HUES6 (cell line): ENCODE measurements around the gene CBX3.
"Not testable (repeated sequence)": the region's sequence is repeated elsewhere in the genome, so short reads cannot be mapped to it uniquely, and the experiment has no call there.

ENCODE experiments used
- H3K27ac ChIP-seq: 2 replicates; pipeline ENCODE4 v1.7.0; 2013; ENCODE audit warnings: low read depth, mild to moderate bottlenecking, low read length, inconsistent platforms
- H3K27me3 ChIP-seq: 2 replicates; pipeline ENCODE4 v1.6.1; 2013; ENCODE audit warnings: low read length; ENCODE audit not compliant: control insufficient read depth, insufficient read depth
- H3K36me3 ChIP-seq: 2 replicates; pipeline ENCODE4 v1.6.1; 2013; ENCODE audit warnings: low read length; ENCODE audit not compliant: control insufficient read depth, insufficient read depth
- H3K4me1 ChIP-seq: 2 replicates; pipeline ENCODE4 v1.6.1; 2013; ENCODE audit warnings: low read length; ENCODE audit not compliant: control insufficient read depth, insufficient read depth
- H3K4me3 ChIP-seq: 2 replicates; pipeline ENCODE4 v1.5.1; 2013; ENCODE audit warnings: low read depth, low read length
- H3K9ac ChIP-seq: one replicate; pipeline ENCODE4 v1.6.1; 2013; ENCODE audit warnings: mild to moderate bottlenecking, low read length
- H3K9me3 ChIP-seq: 2 replicates; pipeline ENCODE4 v1.6.1; 2013; ENCODE audit warnings: low read depth, low read length; ENCODE audit not compliant: control insufficient read depth, insufficient read depth

The CBX3 gene

DNA sequence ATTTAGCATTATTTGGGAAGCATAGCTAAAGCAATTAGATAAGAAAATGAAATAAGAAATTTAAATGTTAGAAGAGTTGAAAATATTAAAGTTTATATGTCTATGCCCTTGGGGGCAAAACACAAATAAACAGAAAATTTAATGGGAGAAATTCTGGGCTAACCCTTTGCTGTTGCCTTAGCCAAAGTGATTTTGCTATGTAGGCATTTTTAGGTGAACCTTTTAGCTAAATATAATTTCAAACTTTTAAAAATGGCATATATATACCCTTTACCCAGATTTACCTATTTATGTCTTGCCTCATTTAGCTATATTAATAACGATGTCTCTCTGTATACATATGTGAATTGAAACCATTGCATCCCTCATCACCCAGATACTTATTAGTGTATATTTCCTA, 29.5 kb upstream of the CBX3 start:
- Histone ChIP-seq H3K36me3 (peaks cover 33% of the 10 kb centered on the region), H3K27ac (no peak overlapping the region), H3K4me3 (no peak overlapping the region)

DNA sequence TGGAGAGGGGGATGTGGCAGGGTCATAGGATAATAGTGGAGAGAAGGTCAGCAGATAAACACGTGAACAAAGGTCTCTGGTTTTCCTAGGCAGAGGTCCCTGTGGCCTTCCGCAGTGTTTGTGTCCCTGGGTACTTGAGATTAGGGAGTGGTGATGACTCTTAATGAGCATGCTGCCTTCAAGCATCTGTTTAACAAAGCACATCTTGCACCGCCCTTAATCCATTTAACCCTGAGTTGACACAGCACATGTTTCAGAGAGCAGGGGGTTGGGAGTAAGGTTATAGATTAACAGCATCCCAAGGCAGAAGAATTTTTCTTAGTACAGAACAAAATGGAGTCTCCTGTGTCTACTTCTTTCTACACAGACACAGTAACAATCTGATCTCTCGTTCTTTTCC, 25.6 kb upstream of the CBX3 start:
- H3K27ac ChIP-seq, H3K4me3 ChIP-seq: not testable (repeated sequence)
- peaks cover 48% of the 10 kb centered on the region for H3K36me3 ChIP-seq

More for the DNA sequence above, 29.5 kb upstream of the CBX3 start:
- Histone ChIP-seq H3K4me1 (peaks cover 4% of the 10 kb centered on the region; the same call in 1 of the 2 replicates), H3K9me3 (peaks cover 15% of the 10 kb centered on the region), H3K9ac (no peak overlapping the region), H3K27me3 (no peaks in the 10 kb centered on the region)

DNA sequence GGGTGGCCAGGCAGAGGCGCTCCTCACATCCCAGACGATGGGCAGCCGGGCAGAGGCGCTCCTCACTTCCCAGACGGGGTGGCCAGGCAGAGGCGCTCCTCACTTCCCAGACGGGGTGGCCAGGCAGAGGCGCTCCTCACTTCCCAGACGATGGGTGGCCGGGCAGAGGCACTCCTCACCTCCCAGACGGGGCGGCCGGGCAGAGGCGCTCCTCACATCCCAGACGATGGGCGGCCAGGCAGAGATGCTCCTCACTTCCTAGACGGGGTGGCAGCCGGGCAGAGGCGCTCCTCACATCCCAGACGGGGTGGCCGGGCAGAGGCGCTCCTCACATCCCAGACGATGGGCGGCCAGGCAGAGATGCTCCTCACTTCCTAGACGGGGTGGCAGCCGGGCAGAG, 24.8 kb upstream of the CBX3 start:
- not testable (repeated sequence) for H3K27me3 ChIP-seq, H3K4me3 ChIP-seq, H3K4me1 ChIP-seq, H3K9ac ChIP-seq, H3K27ac ChIP-seq
- peaks cover 42% of the 10 kb centered on the region for H3K36me3 ChIP-seq
- H3K9me3 ChIP-seq, result peaks cover 14% of the 10 kb centered on the region

More for the DNA sequence above, 25.6 kb upstream of the CBX3 start:
- H3K9ac ChIP-seq, H3K4me1 ChIP-seq, H3K27me3 ChIP-seq: not testable (repeated sequence)
- peaks cover 17% of the 10 kb centered on the region for H3K9me3 ChIP-seq

DNA sequence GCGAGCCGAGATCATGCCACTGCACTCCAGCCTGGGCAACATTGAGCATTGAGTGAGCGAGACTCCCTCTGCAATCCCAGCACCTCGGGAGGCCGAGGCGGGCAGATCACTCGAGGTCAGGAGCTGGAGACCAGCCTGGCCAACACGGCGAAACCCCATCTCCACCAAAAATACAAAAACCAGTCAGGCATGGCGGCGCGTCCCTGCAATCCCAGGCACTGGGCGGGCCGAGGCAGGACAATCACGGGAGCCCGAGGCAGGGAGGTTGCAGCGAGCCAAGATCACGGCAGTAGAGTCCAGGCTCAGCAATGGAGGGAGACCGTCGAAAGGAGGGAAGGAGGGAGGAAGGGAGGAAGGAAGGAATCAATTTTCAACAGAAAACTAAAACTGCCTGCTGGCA, 24.3 kb upstream of the CBX3 start:
- not testable (repeated sequence) for H3K27ac ChIP-seq, H3K9ac ChIP-seq, H3K27me3 ChIP-seq, H3K4me1 ChIP-seq, H3K4me3 ChIP-seq
- peaks cover 40% of the 10 kb centered on the region for H3K36me3 ChIP-seq
- H3K9me3 ChIP-seq, result peaks cover 12% of the 10 kb centered on the region

DNA sequence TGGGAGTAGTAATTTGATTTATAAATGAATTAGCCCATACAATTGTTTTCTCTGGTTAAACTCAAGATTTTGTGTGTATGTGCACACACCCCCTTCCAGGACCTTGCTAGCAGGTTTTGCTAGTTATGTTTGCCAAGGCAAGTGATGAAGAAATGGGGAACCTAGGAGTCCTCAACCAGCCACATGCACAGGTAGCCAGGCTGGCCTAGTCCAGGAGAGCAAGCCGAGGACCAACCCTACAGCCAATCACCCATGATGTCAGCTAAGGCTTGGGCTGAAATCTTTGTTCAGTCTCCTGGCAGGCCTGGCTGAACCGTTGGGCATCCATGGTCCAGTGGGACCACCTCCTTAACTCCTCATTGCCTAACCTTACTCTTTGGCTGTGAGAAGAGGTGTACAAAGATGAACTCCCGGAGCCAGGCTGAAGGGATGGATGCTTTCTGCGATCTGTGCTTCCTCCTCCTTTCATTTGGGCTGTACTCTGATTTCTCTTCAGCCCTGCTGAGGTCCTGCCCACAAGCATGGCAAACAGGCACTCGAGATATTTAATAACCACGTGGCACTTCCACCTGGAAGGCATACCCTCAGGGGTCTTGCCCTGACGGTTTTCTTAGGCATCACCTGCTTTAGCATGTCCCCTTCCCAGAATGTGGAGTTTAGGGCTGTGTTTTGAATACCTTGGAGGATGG, 23.1 kb upstream of the CBX3 start:
- Histone ChIP-seq H3K4me1 (no peaks in the 10 kb centered on the region; the same call in 1 of the 2 replicates), H3K4me3 (no peak overlapping the region), H3K9ac (no peak overlapping the region), H3K27ac (no peak overlapping the region), H3K27me3 (no peaks in the 10 kb centered on the region), H3K36me3 (peaks cover 40% of the 10 kb centered on the region), H3K9me3 (peaks cover 12% of the 10 kb centered on the region)

DNA sequence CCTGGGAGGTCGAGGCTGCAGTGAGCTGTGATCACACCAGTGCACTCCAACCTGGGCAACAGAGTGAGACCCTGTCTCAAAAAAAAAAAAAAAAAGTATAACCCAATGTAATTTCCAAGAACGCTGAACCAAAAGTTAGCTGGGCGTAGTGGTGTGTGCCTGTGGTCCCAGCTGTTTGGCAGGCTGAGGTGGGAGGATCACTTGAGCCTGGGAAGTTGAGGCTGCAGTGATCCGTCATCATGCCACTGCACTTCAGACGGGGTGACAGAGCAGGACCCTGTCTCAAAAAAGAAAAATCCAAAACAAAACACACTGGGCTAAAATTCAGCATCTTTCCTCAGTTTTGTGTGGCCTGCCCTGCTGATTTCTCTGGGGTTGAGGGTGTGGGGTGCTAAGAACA, 22.1 kb upstream of the CBX3 start:
- Histone ChIP-seq H3K27ac (no peak overlapping the region), H3K27me3 (no peaks in the 10 kb centered on the region), H3K4me3 (no peak overlapping the region), H3K9ac (no peak overlapping the region), H3K36me3 (peaks cover 31% of the 10 kb centered on the region), H3K4me1 (no peaks in the 10 kb centered on the region; the same call in 1 of the 2 replicates), H3K9me3 (peaks cover 6% of the 10 kb centered on the region)

DNA sequence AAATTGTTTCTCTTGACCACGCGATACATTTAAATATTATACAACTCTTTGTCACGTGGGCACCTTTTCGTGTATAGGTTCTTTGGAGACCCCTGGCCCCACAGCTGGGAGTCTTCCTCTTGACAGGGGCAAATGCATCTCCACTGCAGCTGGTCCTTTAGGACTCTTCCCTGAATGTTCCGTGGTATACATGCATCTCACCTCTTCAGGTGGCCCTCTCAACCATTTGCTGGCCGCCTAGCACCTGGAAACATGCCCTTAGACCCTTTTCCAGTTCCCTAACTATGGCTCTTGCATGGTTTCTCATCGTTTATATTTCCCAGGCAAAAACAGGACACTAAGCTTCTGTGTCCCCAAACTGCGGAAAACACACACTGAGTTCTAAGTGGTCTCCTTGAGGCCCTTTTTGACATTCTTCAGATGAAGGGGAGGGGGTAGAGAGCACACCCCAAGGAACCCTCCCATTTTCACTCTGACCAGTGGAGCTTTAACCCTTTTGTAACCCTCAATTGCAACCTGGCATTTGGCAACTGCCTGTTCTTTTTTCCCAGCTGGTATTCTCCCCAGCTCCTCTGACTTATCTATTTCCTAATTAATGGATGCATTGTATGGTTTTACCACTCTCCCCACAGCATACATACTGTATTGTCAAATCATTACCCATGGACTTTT, 21.6 kb upstream of the CBX3 start:
- Histone ChIP-seq H3K9me3 (peaks cover 5% of the 10 kb centered on the region; the same call in 1 of the 2 replicates), H3K4me1 (no peaks in the 10 kb centered on the region; the same call in 1 of the 2 replicates), H3K4me3 (no peak overlapping the region), H3K36me3 (peaks cover 32% of the 10 kb centered on the region), H3K27ac (no peak overlapping the region), H3K9ac (no peak overlapping the region), H3K27me3 (no peaks in the 10 kb centered on the region)

DNA sequence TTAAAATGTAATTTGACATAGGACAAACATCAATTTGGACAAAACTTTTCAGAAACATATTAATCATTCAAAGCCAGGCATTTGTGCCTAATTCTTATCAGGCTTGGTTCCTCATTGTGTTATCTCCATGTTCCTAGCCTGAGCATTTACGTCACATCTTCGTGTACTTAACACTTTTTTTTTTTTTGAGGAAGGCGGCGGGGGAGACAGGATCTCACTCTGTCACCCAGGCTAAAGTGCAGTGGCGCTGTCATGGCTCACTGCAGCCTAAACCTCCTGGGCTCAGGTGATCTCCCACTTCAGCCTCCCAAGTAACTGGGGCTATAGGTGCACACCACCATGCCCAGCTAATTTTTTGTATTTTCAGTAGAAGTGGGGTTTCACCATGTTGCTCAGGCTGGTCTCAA, 20.8 kb upstream of the CBX3 start:
- no peaks in the 10 kb centered on the region; the same call in 1 of the 2 replicates for H3K4me1 ChIP-seq
- peaks cover 36% of the 10 kb centered on the region for H3K36me3 ChIP-seq
- H3K4me3 ChIP-seq, result no peak overlapping the region
- no peak overlapping the region for H3K9ac ChIP-seq
- peaks cover 2% of the 10 kb centered on the region; the same call in 1 of the 2 replicates for H3K9me3 ChIP-seq
- no peaks in the 10 kb centered on the region for H3K27me3 ChIP-seq
- no peak overlapping the region for H3K27ac ChIP-seq

DNA sequence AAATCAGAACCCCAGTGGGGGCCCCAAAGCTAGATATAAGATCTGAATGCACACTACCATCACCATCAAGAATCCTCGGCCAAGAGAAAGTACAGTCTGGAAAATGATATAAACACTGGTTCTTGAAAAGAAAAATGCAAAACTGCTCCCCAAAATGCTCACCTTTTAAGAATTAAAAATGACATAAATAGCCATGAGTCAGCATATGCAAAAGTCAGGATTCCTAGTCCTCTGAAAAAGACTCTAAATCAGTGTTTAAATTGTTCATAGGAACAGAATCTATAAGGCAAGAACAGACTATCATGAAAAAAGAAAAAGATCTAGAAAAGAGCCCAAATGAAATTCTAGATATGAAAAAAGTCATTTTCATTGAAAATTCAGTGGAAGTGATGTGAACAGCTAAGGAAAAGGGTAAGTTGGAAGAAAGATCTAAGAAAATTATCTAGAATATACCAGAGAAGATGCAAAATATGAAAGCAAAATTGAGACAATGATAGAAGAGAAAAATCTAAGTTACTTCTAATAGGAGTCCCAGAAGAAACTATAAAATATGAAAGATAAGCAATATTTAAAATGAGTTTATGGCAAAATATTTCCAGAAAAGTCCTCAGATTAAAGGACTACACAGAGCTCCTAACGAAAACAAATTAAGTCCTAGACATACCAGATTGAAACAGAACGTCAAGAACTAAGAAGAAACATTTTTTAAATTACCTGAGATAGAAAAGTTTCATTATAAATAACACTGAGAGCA, 19.9 kb upstream of the CBX3 start:
- no peak overlapping the region for H3K27ac ChIP-seq
- peaks cover 2% of the 10 kb centered on the region; the same call in 1 of the 2 replicates for H3K9me3 ChIP-seq
- H3K4me1 ChIP-seq, result no peaks in the 10 kb centered on the region; the same call in 1 of the 2 replicates
- no peak overlapping the region for H3K4me3 ChIP-seq
- no peaks in the 10 kb centered on the region for H3K27me3 ChIP-seq
- peaks cover 36% of the 10 kb centered on the region for H3K36me3 ChIP-seq
- no peak overlapping the region for H3K9ac ChIP-seq

DNA sequence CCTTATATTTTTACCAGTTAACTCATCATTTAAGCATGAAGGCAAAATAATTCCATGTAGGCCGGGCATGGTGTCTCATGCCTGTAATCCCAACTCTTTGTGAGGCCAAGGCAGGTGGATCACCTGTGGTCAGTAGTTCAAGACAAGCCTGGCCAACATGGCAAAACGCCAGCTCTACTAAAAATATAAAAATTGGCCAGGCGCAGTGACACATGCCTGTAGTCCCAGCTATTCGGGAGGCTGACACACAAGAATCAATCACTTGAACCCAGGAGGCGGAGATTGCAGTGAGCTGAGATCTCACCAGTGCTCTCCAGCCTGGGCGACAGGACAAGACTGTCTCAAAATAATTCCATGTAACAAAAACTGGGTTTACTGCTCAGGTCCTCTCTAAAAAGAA, 19.3 kb upstream of the CBX3 start:
- peaks cover 36% of the 10 kb centered on the region for H3K36me3 ChIP-seq
- no peaks in the 10 kb centered on the region; the same call in 1 of the 2 replicates for H3K4me1 ChIP-seq
- peaks cover 2% of the 10 kb centered on the region; the same call in 1 of the 2 replicates for H3K9me3 ChIP-seq

DNA sequence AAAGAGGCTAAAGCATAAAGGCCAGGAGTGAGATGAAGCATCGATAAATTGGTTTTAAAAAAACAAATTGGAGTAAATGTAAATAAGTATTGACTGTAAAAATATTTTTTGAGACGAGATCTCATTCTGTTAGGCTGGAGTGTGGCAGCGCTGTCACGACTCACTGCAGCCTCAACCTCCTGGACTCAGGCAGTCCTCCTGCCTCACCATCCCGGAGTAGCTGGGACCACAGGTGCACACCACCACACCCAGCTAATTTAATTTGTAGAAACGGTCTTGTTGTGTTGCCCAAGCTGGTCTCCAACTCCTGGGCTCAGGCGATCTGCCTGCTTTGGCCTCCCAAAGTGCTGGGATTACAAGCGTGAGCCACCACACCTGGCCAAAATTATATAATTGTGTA, 18.8 kb upstream of the CBX3 start:
- H3K9ac ChIP-seq, result no peak overlapping the region
- H3K4me1 ChIP-seq, result no peaks in the 10 kb centered on the region; the same call in 1 of the 2 replicates
- no peak overlapping the region for H3K27ac ChIP-seq

More for the DNA sequence above, 19.3 kb upstream of the CBX3 start:
- Histone ChIP-seq H3K27me3 (no peaks in the 10 kb centered on the region), H3K9ac (no peak overlapping the region), H3K4me3 (no peak overlapping the region), H3K27ac (no peak overlapping the region)

More for the DNA sequence above, 18.8 kb upstream of the CBX3 start:
- Histone ChIP-seq H3K4me3 (no peak overlapping the region), H3K27me3 (no peaks in the 10 kb centered on the region), H3K9me3 (peaks cover 2% of the 10 kb centered on the region; the same call in 1 of the 2 replicates), H3K36me3 (peaks cover 34% of the 10 kb centered on the region)
